ENCODE data around the gene DUOXA1.
"Not testable (repeated sequence)": the region's sequence is repeated elsewhere in the genome, so short reads cannot be mapped to it uniquely, and the experiment has no call there.

The DUOXA1 gene

DNA sequence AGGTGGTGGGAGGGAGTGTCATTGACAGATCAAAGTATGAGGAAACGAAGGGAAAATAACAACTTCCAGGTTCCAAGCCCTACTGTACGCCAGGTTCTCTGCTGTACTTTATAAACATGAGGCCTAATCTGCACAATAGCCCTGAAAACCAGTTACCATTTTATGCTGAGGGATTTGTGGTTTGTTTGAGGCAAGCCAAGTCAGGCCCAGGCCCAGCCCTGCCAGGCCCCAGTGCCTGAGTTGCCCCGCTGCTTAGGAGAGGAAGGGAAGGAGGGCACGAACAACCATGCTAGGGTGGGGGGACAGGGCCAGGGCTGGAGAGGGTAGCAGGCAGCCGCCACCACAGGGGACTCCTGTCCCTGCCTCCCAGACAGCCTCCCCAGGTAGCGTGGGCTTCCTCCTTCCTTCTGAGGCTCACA is 59.7 kb downstream of the DUOXA1 start:
- peaks cover 0 to 18% of the 10 kb centered on the region in 2 experiments; a peak in 1 of 3 replicates for H3K36me3 ChIP-seq (ENCODE audit: control insufficient read depth in 2 of 2, insufficient read depth in 1 of 2, low read length in 2 of 2)
- H3K4me3 ChIP-seq (ENCODE audit: low read depth, low read length); H3K27ac ChIP-seq (ENCODE audit: extremely low read depth, low read depth, low read length); POLR2A ChIA-PET; CTCF ChIA-PET; H3K4me1 ChIP-seq (ENCODE audit: control insufficient read depth, insufficient read depth, low read length); H3K9me3 ChIP-seq (ENCODE audit: control insufficient read depth, insufficient read depth, low read depth, low read length): not testable (repeated sequence)

All from HEK293 (cell line).